HG03139 (cell line): Measurements from ENCODE around the gene ODF4.
"Not testable (repeated sequence)": the region's sequence is repeated elsewhere in the genome, so short reads cannot be mapped to it uniquely, and the experiment has no call there.

ENCODE experiments used
- ATAC-seq: cut with Tn5 transposase; IDR thresholded peaks from one replicate; pipeline ENCODE4 v1.9.1; 2021; ENCODE audit not compliant: unreplicated experiment

ODF4 gene

GRCh38 chr17:8324923-8325322 is 14.7 kb upstream of the ODF4 start:
- ATAC-seq, result no peak

GRCh38 chr17:8326511-8327302 is 12.9 kb upstream of the ODF4 start:
- ATAC-seq, result no peak

- no peak for ATAC-seq
Observed at GRCh38 chr17:8327303-8327649, 12.4 kb upstream of the ODF4 start.

DNA sequence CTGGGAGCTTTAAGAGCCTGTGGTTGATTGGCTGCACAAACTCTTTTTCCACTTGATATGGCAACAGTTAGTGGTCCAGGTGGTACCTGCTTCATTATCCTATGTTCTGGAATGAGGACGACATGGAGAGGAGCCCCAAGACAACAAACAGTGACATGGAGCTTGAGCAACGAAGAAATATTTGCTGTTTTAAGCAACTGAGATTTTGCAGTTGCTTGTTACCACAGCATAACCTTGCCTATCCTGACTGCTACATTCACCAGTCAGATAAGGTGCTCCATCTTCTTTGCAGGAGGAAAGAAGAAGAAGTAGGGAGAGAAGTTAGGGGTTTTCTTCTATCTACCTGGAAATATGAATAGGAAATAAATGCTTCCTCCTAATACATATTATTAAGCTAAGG is 7.5 kb upstream of the ODF4 start:
- no peak for ATAC-seq

DNA sequence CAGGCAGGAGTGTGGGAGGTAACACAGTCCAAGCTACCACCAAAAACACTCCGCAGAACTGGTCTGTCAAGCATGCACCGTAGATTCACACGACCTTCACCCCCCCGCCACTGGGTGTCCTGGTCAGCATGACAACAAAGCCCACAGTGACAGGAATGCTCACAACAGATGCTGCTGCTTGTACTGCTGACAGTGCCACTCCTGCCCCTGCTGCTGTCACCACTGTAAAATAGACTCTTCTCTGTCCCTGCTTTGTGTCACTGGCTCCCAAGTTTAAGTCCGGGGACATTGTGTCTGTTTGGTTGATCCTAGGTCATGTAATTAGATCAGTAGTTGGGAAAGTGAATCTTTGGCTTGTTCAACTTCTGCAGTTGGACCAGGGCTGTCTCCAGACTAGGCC is 7.0 kb upstream of the ODF4 start:
- ATAC-seq, result no peak

GRCh38 chr17:8333281-8333680 is 6.4 kb upstream of the ODF4 start:
- no peak for ATAC-seq

GRCh38 chr17:8337802-8338752 is 1.6 kb upstream of the ODF4 start:
- ATAC-seq, result no peak

DNA sequence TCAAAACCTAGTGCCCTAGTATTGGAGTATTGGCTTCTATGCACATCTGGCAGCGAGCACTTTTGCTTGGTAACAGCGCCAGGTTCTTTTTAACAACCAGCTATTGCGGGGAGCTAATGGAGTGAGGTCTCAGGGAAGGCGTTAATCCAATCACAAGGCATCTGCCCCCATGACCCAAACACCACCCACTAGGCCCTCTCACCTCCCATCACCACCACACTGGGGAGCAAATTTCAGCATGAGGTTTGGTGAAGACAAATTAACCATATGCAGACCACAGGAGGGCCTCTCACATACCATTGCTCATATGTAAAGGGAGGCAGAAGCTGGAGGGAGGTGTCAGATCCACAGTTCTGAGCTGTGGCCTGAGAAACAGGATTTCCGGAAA is 893 bp upstream of the ODF4 start:
- ATAC-seq, result no peak

DNA sequence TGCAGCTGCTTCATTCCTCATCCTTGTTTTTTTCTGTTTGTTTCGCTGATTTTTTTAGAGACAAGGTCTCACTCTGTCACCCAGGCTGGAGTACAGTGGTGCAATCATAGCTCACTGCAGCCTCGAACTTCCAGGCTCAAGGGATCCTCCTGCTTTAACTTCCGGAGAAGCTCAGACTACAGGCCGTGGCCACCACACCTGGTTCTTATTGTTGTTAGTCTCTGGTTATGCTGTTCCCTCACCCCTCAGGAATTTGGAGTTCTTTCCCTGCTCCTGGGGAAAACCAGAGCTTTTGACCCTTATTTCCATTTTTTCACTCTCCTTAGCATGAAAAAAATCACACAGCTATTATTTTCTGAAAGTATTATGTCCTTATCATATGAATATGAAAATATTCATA is 1.8 kb downstream of the ODF4 start:
- ATAC-seq, result no peak

- no peak for ATAC-seq
Observed at GRCh38 chr17:8345052-8345690, 5.5 kb downstream of the ODF4 start.

- no peak for ATAC-seq
Observed at GRCh38 chr17:8345951-8346665, 6.5 kb downstream of the ODF4 start.

GRCh38 chr17:8347001-8347400 is 7.4 kb downstream of the ODF4 start:
- ATAC-seq, result not testable (repeated sequence)

DNA sequence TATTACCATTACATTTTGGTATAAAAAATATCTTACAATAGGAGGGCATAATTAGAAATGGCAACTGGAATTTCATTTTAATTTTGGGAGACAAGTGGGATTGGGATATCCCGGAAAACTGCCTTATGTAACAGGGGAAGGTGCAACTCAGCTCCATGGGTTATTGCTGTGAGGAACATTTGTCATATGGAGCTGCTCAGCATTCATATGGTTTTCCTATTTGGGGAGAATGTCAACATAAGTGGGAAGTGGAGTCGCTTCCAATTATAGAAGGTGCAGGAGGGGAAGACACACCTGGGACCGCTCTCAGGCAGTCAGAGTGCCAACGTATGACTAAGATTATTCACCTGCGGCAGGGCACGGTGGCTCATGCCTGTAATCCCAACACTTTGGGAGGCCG is 10.7 kb downstream of the ODF4 start:
- no peak for ATAC-seq

DNA sequence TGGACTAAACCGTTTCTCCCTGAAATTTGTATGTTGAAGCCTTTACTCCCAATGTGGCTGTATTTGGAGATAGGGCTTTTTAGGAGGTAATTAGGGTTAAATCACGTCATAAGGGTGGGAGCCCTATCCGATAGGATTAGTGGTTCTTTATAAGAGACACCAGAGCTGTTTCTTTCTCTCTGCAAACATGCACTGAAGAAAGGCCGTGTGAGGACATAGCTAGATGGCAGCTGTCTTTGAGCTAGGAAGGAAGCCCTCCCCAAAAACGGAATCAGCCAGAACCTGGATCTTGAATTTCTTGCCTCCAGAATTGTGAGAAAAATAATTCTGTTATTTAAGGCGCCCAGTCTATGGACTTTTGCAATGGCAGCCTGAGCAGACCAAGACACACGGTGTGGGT is 14.1 kb downstream of the ODF4 start:
- ATAC-seq, result no peak

DNA sequence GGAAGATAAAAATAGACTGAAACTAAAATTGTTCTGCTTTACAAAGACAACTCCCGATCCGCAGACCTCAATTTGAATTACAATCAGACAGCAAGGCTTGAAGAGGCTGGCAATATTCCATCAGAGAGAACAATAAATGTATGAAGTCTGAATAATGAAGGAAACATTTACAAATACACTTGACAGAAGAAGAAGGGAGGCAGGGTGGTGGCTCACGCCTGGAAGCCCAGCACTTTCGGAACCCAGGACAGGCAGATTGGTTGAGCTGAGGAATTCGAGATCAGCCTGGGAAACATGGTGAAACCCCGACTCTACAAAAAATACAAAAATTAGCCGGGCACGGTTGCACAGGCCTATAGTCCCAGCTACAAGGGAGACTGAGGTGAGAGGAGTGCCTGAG is 14.6 kb downstream of the ODF4 start:
- no peak for ATAC-seq

- ATAC-seq, result no peak
Observed at GRCh38 chr17:8357910-8358309, 18.3 kb downstream of the ODF4 start.

GRCh38 chr17:8359769-8360168 is 20.1 kb downstream of the ODF4 start:
- ATAC-seq, result no peak

DNA sequence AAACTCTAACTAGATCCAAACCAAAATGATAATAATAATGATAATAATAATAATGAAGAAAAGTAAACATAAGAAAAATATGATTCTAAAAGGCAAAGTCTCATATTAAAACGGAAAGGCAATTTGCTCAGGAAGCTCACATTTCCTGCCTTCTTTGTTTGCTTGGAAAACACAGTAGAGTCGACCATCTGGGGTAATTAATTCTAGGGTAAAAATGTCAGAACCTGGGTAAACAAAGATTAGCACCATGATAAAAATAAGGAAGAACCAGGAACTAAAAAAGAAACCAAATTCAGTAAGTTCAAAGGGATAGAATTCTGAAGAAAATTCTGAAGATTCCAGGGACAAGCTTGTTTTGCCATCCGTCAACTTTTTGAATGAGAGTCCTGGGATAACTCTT is 20.6 kb downstream of the ODF4 start:
- no peak for ATAC-seq

- ATAC-seq, result no peak
Observed at GRCh38 chr17:8360751-8361150, 21.1 kb downstream of the ODF4 start.

GRCh38 chr17:8362651-8363332 is 23.2 kb downstream of the ODF4 start:
- no peak for ATAC-seq

DNA sequence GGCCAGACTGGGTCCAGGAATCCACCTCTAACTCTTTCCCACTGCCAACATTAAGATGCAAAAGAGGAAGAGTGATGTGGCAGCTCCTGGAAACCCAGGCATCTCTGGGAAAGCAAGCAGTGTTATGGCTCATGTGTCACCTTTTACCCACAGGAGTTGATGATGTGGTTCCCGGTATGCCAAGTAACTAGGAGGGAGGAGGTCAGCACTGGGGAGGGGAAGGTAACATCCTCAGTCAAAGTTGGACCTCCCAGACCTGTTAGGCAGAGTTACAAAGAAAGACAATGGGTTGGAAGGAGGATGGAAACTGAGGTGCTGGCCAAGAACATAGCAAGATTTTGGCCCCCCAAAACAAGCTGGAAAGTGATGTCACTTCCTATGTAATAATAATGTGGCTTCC is 25.5 kb downstream of the ODF4 start:
- no peak for ATAC-seq
